Stimulated activated CD4-positive, alpha-beta T cell treated with anti-CD3 and anti-CD28 coated beads, Interleukin-1b, Interleukin-23, amount 100 ng/mL, for 24 hours (primary cell): ENCODE measurements around the gene ACADM.
"Not testable (repeated sequence)": the region's sequence is repeated elsewhere in the genome, so short reads cannot be mapped to it uniquely, and the experiment has no call there.

Source experiments
- DNase-seq, 4 experiments: peaks; one replicate each; pipeline ENCODE4 v3.0.0-alpha.2; 2020; ENCODE audit warnings: low read depth in 4 of 4, low spot score in 1 of 4

Gene ACADM

DNA sequence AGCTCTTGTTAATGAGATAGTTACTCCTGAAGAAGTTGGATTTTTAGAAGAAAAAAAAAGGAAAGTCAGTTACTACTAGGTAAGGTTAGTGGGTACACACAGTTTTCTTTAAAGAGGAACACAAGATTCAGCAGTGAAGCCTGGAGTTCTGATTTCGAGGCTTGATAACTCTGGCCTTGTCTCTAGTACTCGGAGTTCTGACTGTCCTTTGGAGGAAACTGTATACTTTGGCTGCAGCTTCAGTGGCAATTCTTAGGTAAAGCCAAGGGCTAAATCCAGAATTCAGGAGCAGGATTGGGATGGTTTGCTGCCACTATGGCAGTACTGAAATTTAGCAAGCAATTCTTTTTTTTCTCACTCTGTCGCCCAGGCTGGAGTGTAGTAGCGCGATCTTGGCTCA, 9.2 kb downstream of the ACADM start:
- DNase-seq = no peak

DNA sequence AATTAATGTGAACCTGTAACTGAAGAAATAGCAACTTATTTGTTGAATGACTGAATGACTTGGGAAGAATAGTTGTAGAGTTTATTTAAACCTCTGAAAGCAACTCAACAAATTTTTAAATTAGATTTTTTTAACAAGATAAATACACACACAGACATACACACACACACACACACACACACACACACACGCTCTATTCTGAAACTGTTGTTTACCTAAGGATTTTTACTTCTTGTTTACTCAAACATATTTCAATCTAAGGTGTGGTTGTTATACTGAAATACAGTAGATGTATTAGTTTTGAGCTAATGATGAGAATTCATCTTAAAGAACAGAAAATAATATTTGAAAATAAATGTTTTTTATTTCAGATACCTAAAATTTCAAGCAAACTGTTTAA, 11.5 kb downstream of the ACADM start:
- no peak for DNase-seq

DNA sequence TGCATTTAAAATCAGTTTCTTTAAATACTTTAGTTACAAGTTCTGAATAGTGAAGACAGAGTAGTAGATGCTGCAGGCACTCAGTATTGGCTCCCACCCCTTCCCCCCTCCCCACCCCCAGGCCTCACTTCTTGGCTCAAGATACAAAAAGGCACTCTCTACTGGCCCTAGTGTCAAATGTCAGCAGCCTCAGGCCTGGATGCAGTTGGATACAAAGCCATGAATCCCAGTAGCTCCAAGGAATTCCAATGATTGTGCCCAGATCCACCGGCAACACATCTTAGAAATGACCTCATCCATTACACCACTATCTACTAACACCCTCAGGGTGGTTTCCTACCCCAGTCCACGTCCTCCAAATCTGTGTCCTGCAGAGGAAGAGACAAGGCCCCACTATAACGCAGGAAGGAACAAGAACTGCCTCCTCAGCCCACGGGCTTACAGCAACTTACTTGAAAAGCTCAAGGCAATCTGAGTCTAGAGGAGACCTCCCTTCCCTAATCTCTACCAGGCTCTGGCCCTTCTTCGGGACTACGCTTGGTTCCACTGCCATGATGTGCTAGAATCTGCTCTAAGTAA, 17.6 kb downstream of the ACADM start:
- no peak for DNase-seq

DNA sequence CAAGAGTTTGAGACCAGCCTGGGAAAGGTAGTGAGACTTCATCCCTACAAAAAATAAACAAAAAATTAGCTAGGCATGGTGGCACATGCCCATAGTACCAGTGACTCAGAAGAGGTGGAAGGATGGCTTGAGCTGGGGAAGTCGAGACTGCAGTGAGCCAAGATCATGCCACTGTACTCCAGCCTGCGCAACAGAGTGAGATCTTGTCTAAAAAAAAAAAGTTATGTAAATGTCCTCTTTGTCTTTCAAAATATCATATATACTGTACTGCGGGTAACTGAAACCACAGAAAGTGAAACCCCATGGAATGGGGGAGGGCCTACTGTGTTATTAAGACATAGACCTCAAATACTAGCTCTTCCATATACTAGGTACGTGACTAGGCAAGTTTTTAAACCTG, 20.8 kb downstream of the ACADM start:
- DNase-seq = no peak

DNA sequence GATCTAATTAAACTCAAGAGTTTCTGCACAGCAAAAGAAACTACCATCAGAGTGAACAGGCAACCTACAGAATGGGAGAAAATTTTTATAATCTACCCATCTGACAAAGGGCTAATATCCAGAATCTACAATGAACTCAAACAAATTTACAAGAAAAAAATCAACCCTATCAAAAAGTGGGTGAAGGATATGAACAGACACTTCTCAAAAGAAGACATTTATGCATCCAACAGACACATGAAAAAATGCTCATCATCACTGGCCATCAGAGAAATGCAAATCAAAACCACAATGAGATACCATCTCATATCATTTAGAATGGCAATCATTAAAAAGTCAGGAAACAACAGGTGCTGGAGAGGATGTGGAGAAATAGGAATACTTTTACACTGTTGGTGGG, 32.7 kb downstream of the ACADM start:
- DNase-seq = not testable (repeated sequence)

DNA sequence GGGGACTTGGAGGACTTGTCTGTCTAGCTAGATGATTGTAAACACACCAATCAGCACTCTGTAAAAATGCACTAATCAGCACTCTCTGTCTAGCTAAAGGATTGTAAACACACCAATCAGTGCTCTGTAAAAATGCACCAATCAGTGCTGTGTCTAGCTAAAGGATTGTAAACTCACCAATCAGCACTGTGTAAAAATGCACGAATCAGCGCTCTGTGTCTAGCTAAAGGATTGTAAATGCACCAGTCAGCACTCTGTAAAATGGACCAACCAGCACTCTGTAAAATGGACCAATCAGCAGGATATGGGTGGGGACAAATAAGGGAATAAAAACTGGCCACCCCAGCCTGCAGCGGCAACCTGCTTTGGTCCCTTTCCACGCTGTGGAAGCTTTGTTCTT, 34.0 kb downstream of the ACADM start:
- not testable (repeated sequence) for DNase-seq

DNA sequence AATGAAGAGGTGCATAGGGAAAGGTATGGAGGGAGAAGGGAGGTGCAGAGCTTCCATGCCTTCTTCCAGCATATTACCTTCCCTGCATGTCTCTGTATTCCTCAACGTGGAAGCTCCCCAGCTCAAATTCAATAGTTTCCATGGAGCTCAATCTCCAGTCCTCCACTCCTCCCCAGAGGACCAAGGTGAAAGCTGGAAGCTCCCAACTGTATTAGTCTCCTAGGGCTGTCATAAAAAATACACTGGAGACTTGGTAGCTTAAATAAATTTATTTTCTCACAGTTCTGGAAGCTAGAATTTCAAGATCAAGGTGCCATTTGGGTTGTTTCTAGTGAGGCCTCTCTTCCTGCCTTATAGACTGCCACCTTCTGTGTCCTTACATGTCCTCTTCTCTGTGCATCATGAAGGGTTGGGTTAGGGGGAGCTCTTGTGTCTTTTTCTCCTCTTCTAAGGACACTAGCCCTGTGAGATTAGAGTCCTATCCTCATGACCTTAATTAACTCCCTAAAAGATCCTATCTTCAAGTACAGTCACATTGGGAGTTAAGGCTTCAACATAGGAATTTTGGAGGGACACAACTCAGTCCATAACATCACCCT, 39.6 kb downstream of the ACADM start:
- no peak for DNase-seq

DNA sequence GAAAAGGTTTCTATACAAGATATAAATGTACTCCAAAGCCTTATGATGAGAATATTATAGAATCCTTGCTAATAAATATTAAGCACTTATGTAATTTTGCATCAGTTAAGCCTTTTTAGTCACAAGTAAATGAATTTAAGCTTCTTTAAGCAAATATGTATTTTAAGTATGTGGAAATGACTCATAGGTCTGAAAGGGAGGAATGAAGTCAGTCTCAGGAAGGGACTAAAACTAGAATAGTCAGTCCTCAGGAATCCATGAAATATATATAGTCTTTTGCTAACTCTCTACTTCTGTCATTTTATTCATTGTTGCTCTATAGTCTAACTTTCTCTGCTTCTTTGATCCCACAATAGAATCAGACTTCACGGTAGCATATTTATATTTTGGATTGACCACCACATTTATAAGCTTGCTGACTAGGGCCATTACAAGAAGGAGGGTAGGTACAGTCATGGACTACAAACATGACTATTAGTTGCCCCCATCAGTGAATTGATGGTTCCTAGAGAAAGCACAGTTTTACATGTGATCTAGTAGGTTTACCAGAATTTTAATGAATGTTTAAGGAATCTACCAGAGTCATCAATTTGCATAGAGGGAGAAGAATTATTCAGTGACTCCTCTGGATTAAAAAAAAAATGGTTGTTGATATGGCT, 41.3 kb downstream of the ACADM start:
- no peak for DNase-seq

DNA sequence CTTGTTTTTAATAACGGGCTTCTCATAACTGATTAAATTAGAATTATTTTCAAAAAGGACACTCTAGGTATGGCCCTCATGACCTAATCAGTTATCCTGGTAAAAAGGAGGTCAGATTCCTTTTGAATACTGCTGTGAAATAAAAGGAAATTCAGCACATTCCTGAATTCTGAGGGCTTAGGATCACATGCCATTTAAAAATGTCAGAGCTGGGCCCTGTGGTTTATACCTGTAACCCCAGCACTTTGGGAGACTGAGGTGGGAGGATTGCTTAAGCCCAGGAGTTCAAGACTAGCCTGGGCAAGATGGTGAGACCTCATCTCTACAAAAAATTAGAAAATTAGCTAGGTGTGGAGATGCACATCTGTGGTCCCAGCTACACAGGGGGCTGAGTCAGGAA, 43.5 kb downstream of the ACADM start:
- no peak for DNase-seq

DNA sequence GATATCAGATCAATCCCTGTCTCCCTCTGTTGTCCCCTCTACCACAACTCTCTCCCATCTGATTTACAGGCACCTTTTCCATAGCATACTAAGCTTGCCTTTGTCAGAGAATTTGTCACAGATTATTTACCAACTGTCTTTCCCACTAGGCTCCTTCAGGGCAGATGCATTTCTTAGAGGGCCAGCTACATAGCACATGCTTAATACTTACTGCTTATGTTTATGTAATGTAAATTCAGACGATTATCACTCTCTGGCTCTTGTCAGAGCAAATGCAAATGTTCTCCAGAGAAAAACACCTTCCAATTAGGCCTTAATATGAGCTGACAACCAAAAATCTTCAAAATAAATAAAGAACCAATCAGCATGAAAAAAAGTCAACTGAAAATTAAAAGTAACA, 46.3 kb downstream of the ACADM start:
- DNase-seq = no peak

DNA sequence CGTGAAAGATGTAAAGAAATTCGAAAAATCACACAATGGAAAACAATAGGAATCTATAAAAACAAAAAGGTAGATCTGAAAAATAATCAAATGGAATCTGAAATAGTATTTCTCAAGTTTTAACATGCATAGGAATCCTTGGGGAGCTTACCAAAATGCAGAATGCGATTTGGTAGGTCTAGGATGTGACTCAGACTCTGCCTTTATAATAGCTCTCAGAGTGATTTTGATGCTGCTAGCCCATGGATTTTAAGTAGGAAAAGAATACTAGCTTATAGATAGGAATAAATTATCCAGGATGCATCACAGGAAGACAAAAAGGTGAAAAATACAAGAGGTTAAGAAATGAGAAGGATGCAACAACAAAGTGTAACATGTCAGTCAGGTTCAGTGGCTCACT, 47.5 kb downstream of the ACADM start:
- no peak for DNase-seq

DNA sequence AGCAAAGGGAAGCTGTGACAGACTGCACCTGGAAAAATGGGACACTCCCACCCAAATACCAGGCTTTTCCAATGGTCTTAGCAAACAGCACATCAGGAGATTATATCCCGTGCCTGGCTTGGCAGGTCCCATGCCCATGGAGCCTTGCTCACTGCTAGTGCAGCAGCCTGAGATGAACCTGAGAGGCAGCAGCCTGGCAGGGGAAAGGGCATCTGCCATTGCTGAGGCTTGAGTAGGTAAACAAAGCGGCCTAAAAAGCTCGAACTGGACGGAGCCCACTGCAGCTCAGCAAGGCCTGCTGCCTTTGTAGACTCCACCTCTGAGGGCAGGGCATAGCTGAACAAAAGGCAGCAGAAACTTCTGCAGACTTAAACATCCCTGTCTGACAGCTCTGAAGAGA, 53.3 kb downstream of the ACADM start:
- DNase-seq = not testable (repeated sequence)

DNA sequence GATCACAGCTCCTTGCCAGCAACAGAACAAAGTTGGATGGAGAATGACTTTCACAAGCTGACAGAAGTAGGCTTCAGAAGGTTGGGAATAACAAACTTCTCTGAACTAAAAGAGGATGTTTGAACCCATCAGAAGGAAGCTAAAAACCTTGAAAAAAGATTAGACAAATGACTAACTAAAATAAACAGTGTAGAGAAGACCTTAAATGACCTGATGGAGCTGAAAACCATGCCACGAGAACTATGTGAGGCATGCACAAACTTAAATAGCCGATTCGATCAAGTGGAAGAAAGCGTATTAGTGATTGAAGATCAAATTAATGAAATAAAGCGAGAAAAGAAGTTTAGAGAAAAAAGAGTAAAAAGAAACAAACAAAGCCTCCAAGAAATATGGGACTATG, 54.2 kb downstream of the ACADM start:
- DNase-seq = not testable (repeated sequence)

DNA sequence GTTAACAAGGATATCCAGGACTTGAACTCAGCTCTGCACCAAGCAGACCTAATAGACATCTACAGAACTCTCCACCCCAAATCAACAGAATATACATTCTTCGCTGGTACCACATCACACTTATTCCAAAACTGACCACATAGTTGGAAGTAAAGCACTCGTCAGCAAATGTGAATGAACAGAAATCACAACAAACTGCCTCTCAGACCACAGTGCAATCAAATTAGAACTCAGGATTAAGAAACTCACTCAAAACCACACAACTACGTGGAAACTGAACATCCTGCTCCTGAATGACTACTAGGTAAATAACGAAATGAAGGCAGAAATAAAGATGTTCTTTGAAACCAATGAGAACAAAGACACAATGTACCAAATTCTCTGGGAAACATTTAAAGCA, 55.7 kb downstream of the ACADM start:
- not testable (repeated sequence) for DNase-seq

DNA sequence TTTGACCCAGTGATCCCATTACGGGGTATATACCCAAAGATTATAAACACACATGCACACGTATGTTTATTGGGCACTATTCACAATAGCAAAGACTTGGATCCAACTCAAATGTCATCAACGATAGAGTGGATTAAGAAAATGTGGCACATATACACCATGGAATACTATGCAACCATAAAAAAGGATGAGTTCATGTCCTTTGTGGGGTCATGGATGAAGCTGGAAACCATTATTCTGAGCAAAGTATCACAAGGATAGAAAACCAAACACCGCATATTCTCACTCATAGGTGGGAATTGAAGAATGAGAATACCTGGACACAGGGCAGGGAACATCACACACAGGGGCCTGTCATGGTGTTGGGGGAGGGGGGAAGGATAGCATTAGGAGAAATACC, 59.4 kb downstream of the ACADM start:
- not testable (repeated sequence) for DNase-seq

DNA sequence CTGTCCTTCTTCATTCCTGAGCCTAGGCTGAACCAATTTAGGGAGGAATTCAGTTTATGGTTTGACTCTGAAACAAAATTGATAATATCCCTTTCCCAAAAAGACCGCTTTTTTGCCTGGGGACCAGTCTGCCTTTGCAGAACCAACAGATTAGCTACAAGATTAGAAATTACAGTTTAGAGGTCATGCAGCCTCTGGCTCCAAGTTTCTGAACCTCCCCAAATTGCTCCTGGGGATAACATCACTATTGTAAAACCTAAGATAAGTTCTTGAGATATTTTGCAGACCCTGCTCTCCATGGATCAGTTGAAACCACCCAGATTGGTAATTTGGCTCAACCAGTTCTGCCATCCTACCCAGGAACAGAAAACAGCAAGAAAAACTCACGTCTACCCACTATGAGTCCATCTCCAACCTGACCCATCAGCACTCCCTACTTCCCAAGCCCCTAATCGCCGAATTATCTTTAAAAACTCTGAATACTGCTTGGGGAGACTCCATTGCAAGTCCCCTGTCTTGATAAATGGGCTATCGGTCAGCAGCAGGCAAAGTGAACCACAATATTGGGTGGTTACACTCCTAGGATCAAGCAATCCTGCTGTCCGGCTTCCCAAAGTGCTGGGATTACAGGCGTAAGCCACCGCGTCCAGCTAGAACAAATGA, 60.9 kb downstream of the ACADM start:
- no peak for DNase-seq

DNA sequence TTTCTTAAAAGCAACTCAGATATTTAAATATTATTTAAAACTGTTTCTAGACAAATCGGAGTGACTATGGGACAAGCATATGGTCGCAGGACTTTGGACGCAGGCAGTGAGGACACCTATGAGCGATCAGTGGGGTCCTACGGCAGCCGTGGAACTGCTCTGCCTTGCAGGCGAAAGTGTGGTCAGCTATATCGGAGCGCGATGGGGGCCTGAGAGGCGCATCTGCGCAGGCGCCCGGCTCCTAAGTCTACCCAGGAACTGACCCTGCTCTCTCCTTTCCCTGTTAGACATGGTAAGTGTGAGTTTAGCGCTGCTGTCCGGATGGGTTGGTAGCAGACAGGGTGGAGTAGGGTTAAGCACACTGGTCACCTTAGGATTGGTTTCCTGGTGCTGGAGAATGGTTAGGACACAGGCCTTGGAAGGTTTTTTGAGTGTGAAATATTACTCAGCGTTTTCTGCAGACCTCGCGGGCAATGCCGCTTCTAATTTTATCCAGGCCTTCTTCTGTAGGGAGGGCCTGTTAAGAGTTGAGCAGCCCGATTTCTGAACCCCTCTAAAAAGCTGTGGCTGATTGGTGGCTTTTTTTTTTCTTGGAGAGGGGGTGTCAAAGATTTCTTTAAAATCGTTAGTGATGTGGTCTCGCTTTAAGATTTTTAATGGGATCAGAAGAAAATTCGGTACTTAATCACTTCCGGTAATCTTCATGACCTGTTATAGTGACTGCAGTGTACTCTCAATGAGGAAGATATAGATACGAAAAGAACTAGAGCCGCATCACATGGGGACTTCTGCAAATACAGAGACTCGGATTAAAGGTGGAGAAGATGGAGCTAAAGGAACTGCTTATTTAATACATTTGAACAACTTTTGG, 61.7 kb downstream of the ACADM start, which contains the start of gene RABGGTB:
RABGGTB (plus strand) TSS at position 274 of the 871 bp plus-strand sequence; CDS start at position 290, 16 bp downstream.
- DNase-seq = peak; percentile 90 to 92 (median 90)

DNA sequence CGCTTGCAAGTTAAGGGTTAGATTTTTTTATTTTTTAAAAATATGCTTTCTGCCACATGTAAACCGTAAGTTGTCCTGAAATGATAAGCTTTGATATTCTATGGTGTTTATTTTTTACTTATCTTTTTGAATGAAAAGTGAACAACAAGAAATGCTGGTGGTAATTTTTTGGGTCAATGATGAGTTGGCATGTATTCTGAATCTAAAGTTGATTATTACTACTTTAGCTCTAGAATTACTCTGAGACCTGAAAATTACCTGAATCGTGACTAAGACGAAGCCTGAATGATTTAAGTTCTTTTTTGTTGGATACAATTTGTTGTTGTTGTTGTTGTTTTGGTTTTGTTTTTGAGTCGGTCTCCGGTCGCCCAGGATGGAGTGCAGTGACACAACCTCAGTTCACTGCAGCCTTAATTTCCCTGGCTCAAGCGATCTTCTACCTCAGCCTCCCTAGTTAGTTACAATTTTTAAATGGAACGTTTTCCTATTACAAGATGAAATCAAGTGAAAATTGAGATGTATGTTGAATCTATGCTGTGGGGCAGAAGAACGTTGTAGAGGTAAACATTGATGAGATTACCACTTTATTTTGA, 62.5 kb downstream of the ACADM start:
- no peak for DNase-seq

DNA sequence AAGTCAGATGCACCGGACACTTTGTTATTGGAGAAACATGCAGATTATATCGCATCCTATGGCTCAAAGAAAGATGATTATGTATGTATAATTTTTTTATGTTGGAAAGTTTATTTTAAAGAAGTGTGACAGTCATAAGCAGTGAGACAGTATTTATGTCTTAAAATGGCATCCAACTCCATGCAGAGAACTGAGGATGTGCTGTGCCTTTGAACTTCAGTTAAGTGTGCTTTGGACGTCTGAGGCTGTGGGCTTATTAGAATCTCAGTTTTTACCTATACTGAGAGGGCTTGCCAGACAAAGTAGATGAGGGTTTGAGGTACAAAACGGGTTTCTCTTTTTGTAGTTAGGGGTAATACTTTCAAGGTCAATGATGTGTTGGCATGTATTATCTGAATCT, 63.0 kb downstream of the ACADM start:
- no peak for DNase-seq

DNA sequence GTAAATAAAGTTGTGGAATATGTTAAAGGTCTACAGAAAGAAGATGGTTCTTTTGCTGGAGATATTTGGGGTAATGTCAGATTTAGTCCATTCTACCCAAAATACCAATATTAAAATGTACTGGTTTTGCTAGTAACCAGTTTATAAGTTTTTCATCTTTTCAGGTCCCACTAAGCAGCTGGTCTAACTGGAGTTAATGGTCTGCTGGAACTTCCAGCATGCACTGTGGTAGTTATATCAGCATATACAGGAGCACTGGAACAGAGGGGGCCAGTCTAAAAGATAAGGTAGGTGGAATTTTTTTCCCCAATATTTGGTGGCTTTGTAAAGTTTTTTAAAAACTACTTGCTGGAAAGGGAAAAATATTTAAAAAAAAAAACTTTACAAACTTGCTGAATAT, 65.5 kb downstream of the ACADM start:
- DNase-seq = no peak

DNA sequence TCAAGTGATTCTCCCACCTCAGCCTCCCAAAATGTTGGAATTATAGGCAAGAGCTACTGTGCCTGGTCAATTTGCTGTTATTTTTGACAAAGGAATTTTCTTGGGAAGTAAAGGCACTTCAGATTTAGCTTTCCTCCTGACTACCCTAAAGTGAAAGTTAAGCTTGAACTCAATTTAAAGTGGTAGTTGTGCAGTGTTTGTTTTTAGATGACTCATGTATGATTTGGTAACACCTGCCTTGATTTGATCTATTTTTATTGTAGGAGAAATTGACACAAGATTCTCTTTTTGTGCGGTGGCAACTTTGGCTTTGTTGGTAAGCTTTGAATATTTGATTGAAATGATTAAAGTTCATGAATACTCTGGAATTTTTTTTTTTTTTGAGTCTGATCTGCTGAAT, 66.5 kb downstream of the ACADM start:
- DNase-seq = no peak
